ENCODE data around the gene SOS2.
"Not testable (repeated sequence)": the region's sequence is repeated elsewhere in the genome, so short reads cannot be mapped to it uniquely, and the experiment has no call there.

Gene SOS2

GRCh38 chr14:50229681-50230080 lies 1.7 kb downstream of the SOS2 start:
- peak overlapping the region; percentile 94 for H3K27ac ChIP-seq
- no peak for DNase-seq (ENCODE audit: low read depth, low spot score)

GRCh38 chr14:50228313-50228712 lies 3.1 kb downstream of the SOS2 start:
- DNase-seq (ENCODE audit: low read depth, low spot score) = no peak
- H3K27ac ChIP-seq = no peak overlapping the region

- no peak overlapping the region for H3K27ac ChIP-seq
- DNase-seq (ENCODE audit: low read depth, low spot score) = no peak
Measured at GRCh38 chr14:50225974-50226297, 5.4 kb downstream of the SOS2 start.

GRCh38 chr14:50225067-50225973 lies 6.1 kb downstream of the SOS2 start:
- no peak overlapping the region for H3K27ac ChIP-seq
- DNase-seq (ENCODE audit: low read depth, low spot score) = no peak

- no peak overlapping the region for H3K27ac ChIP-seq
- DNase-seq (ENCODE audit: low read depth, low spot score) = no peak
Measured at GRCh38 chr14:50222055-50222613, 9.2 kb downstream of the SOS2 start.

GRCh38 chr14:50218501-50218900 lies 12.9 kb downstream of the SOS2 start:
- DNase-seq (ENCODE audit: low read depth, low spot score) = no peak
- no peak overlapping the region for H3K27ac ChIP-seq

- H3K27ac ChIP-seq = no peak overlapping the region
Measured at GRCh38 chr14:50215416-50215815, 16.0 kb downstream of the SOS2 start.

GRCh38 chr14:50213795-50214194 lies 17.6 kb downstream of the SOS2 start:
- no peak for DNase-seq (ENCODE audit: low read depth, low spot score)
- H3K27ac ChIP-seq = no peak overlapping the region

More at GRCh38 chr14:50215416-50215815, 16.0 kb downstream of the SOS2 start:
- no peak for DNase-seq (ENCODE audit: low read depth, low spot score)

GRCh38 chr14:50212726-50213125 lies 18.7 kb downstream of the SOS2 start:
- DNase-seq (ENCODE audit: low read depth, low spot score) = no peak
- H3K27ac ChIP-seq = no peak overlapping the region

- no peak for DNase-seq (ENCODE audit: low read depth, low spot score)
- H3K27ac ChIP-seq = no peak overlapping the region
Measured at GRCh38 chr14:50210074-50210473, 21.3 kb downstream of the SOS2 start.

GRCh38 chr14:50198499-50198898 lies 32.9 kb downstream of the SOS2 start:
- H3K27ac ChIP-seq = no peak overlapping the region
- DNase-seq (ENCODE audit: low read depth, low spot score) = no peak

GRCh38 chr14:50191499-50191898 lies 39.9 kb downstream of the SOS2 start:
- H3K27ac ChIP-seq = no peak overlapping the region
- no peak for DNase-seq (ENCODE audit: low read depth, low spot score)

- no peak overlapping the region for H3K27ac ChIP-seq
- DNase-seq (ENCODE audit: low read depth, low spot score) = no peak
Measured at GRCh38 chr14:50186107-50186506, 45.3 kb downstream of the SOS2 start.

- no peak for DNase-seq (ENCODE audit: low read depth, low spot score)
- H3K27ac ChIP-seq = no peak overlapping the region
Measured at GRCh38 chr14:50173891-50174290, 57.5 kb downstream of the SOS2 start.

GRCh38 chr14:50171895-50172294 lies 59.5 kb downstream of the SOS2 start:
- DNase-seq (ENCODE audit: low read depth, low spot score) = no peak
- H3K27ac ChIP-seq = no peak overlapping the region

GRCh38 chr14:50167381-50167780 lies 64.0 kb downstream of the SOS2 start:
- not testable (repeated sequence) for DNase-seq (ENCODE audit: low read depth, low spot score); H3K27ac ChIP-seq

GRCh38 chr14:50156111-50156510 lies 75.3 kb downstream of the SOS2 start:
- no peak overlapping the region for H3K27ac ChIP-seq
- peak; percentile 34 for DNase-seq (ENCODE audit: low read depth, low spot score)

- no peak for DNase-seq (ENCODE audit: low read depth, low spot score)
- H3K27ac ChIP-seq = no peak overlapping the region
Measured at GRCh38 chr14:50148799-50149198, 82.6 kb downstream of the SOS2 start.

GRCh38 chr14:50139192-50139591 lies 92.2 kb downstream of the SOS2 start:
- no peak overlapping the region for H3K27ac ChIP-seq
- no peak for DNase-seq (ENCODE audit: low read depth, low spot score)

- DNase-seq (ENCODE audit: low read depth, low spot score) = no peak
- no peak overlapping the region for H3K27ac ChIP-seq
Measured at GRCh38 chr14:50127802-50128201, 103.6 kb downstream of the SOS2 start.

- H3K27ac ChIP-seq = no peak overlapping the region
- no peak for DNase-seq (ENCODE audit: low read depth, low spot score)
Measured at GRCh38 chr14:50123062-50123461, 108.3 kb downstream of the SOS2 start.

GRCh38 chr14:50122291-50122690 lies 109.1 kb downstream of the SOS2 start:
- no peak overlapping the region for H3K27ac ChIP-seq
- DNase-seq (ENCODE audit: low read depth, low spot score) = no peak

Data from epithelial cell of prostate (primary cell).